Gastrocnemius medialis (tissue), 4 donors: ENCODE results near the gene RPS6KA4. TPM values are rescaled to one million over a fixed set of nuclear protein-coding genes. Genes with fewer than 3 reads are reported as not detected.
"Not testable (repeated sequence)": the region's sequence is repeated elsewhere in the genome, so short reads cannot be mapped to it uniquely, and the experiment has no call there.

Source experiments
- ATAC-seq, 2 donors: fragments of 150-250 bp; one replicate each; pipeline ENCODE4 v1.9.1; 2016
- DNase-seq, 2 donors: peaks; one replicate each; pipeline ENCODE4 v3.0.0-alpha.2; 2019
- H3K27ac ChIP-seq, 4 donors: fragments of 200-600 bp; sonication (generic); 1 replicate in 1 of 4; 2 replicates in 3 of 4; pipeline ENCODE4 v1.5.1; 2016 to 2018; ENCODE audit warnings: mild to moderate bottlenecking in 2 of 4, moderate library complexity in 1 of 4
- H3K27me3 ChIP-seq, 3 donors: fragments of 200-600 bp; sonication (generic) in 2 of 3; 1 replicate in 1 of 3; 2 replicates in 2 of 3; pipeline versions ENCODE4 v1.5.1 to v1.6.0; 2016 to 2019; ENCODE audit warnings: mild to moderate bottlenecking in 1 of 3, moderate library complexity in 1 of 3
- H3K36me3 ChIP-seq, 2 donors: fragments of 200-600 bp; sonication (generic) in 1 of 2; one replicate each; pipeline ENCODE4 v1.5.1; 2017 to 2018
- H3K4me1 ChIP-seq, 2 donors: fragments of 200-600 bp; sonication (generic) in 1 of 2; one replicate each; pipeline ENCODE4 v1.5.1; 2016 to 2017; ENCODE audit warnings: mild to moderate bottlenecking in 2 of 2
- H3K4me3 ChIP-seq, 4 donors: fragments of 200-600 bp; sonication (generic) in 3 of 4; 1 replicate in 1 of 4; 2 replicates in 3 of 4; pipeline ENCODE4 v1.5.1; 2016 to 2019; ENCODE audit warnings: mild to moderate bottlenecking in 2 of 4
- H3K9me3 ChIP-seq, 3 donors: fragments of 200-600 bp; sonication (generic) in 2 of 3; 1 replicate in 1 of 3; 2 replicates in 2 of 3; pipeline ENCODE4 v1.5.1; 2016 to 2019
- CTCF ChIP-seq, 5 experiments: fragments of 450-650 bp in 3 of 5; fragments of 200-600 bp in 2 of 5; sonication (generic) in 2 of 5; IDR thresholded peaks in 4 of 5; conservative IDR thresholded peaks in 1 of 5; 1 replicate in 4 of 5; 2 replicates in 1 of 5; pipeline ENCODE4 v1.5.1; 2016 to 2019; ENCODE audit warnings: antibody characterized with exemption in 5 of 5, mild to moderate bottlenecking in 3 of 5, moderate library complexity in 3 of 5
- POLR2A ChIP-seq, 2 donors: fragments of 450-650 bp; IDR thresholded peaks; one replicate each; pipeline ENCODE4 v1.6.1; 2017; ENCODE audit warnings: antibody characterized with exemption in 2 of 2, mild to moderate bottlenecking in 2 of 2, moderate library complexity in 2 of 2
- in situ Hi-C, 4 donors: fragments of 200-750 bp; cut with MboI; loops; one replicate each; pipeline versions ENCODE4 v1.15.0 to v1.8.0; 2017; ENCODE audit warnings: low sequenced_read_pairs in 4 of 4
- intact Hi-C: fragments of 100-400 bp; cut with DNase I; formaldehyde crosslinking; loops from one replicate; pipeline ENCODE4 v1.15.1; 2023; ENCODE audit warnings: low total_unique reads
- total RNA-seq, 4 donors: library from RNA; depleted of rRNA; stranded (reverse); fragments of >200 nt; gene quantifications; one replicate each; pipeline versions ENCODE4 v1.1.0 to v1.2.3, GENCODE V29; 2016

The RPS6KA4 gene
- total RNA-seq, 4 donors from 2014 or later, result 16.6 to 27.0 (median 17.2) TPM

GRCh38 chr11:64321533-64321932 is 37.4 kb upstream of the RPS6KA4 start:
- in situ Hi-C loops, result no loop called here

GRCh38 chr11:64322925-64323260 is 36.1 kb upstream of the RPS6KA4 start:
- intact Hi-C loops (no loop called here), in situ Hi-C loops (no loop called here)
- H3K9me3 ChIP-seq, result no peaks in the 10 kb centered on the region
- ATAC-seq (no peak), DNase-seq (no peak)
- H3K36me3 ChIP-seq, result peaks cover 0 to 17% of the 10 kb centered on the region in 2 donors
- no peak overlapping the region for H3K27ac ChIP-seq
- peaks cover 5 to 10% of the 10 kb centered on the region in 2 donors for H3K4me1 ChIP-seq
- no peaks in the 10 kb centered on the region for H3K27me3 ChIP-seq
- TF ChIP-seq POLR2A (IDR thresholded peaks at IDR 0.05), result no peak
- no peak for TF ChIP-seq CTCF (IDR thresholded peaks at IDR 0.05 in 4 of 5, conservative IDR thresholded peaks at IDR 0.05 in 1 of 5)
- H3K4me3 ChIP-seq, result no peak overlapping the region

More at GRCh38 chr11:64321533-64321932, 37.4 kb upstream of the RPS6KA4 start:
- intact Hi-C loops, result no loop called here
- Histone ChIP-seq H3K4me3 (no peak overlapping the region), H3K27me3 (no peaks in the 10 kb centered on the region), H3K9me3 (no peaks in the 10 kb centered on the region), H3K36me3 (peaks cover 0 to 17% of the 10 kb centered on the region in 2 donors), H3K27ac (no peak overlapping the region), H3K4me1 (peaks cover 8 to 14% of the 10 kb centered on the region in 2 donors)
- no peak for DNase-seq
- no peak for TF ChIP-seq CTCF (IDR thresholded peaks at IDR 0.05 in 4 of 5, conservative IDR thresholded peaks at IDR 0.05 in 1 of 5)
- no peak for TF ChIP-seq POLR2A (IDR thresholded peaks at IDR 0.05)
- no peak for ATAC-seq

GRCh38 chr11:64323373-64323772 is 35.6 kb upstream of the RPS6KA4 start:
- in situ Hi-C loops (no loop called here), intact Hi-C loops (no loop called here)
- no peak for ATAC-seq
- TF ChIP-seq CTCF (IDR thresholded peaks at IDR 0.05 in 4 of 5, conservative IDR thresholded peaks at IDR 0.05 in 1 of 5) (no peak), POLR2A (IDR thresholded peaks at IDR 0.05) (no peak)
- Histone ChIP-seq H3K27ac (no peak overlapping the region), H3K4me3 (no peak overlapping the region), H3K36me3 (peaks cover 0 to 17% of the 10 kb centered on the region in 2 donors), H3K4me1 (peaks cover 5 to 9% of the 10 kb centered on the region in 2 donors), H3K9me3 (no peaks in the 10 kb centered on the region), H3K27me3 (no peaks in the 10 kb centered on the region)
- DNase-seq, result no peak

- in situ Hi-C loops, H3K9me3 ChIP-seq, H3K4me3 ChIP-seq, H3K4me1 ChIP-seq, H3K27ac ChIP-seq, H3K27me3 ChIP-seq, ATAC-seq, intact Hi-C loops, DNase-seq: not testable (repeated sequence)
- H3K36me3 ChIP-seq, result peaks cover 0 to 17% of the 10 kb centered on the region in 2 donors
Observed at GRCh38 chr11:64323984-64324383, 35.0 kb upstream of the RPS6KA4 start.

GRCh38 chr11:64324692-64325469 is 34.1 kb upstream of the RPS6KA4 start:
- H3K9me3 ChIP-seq, result no peaks in the 10 kb centered on the region
- TF ChIP-seq POLR2A (IDR thresholded peaks at IDR 0.05), result no peak
- DNase-seq (no peak), ATAC-seq (no peak)
- in situ Hi-C loops, result no loop called here
- H3K36me3 ChIP-seq, result peaks cover 0 to 16% of the 10 kb centered on the region in 2 donors
- H3K27ac ChIP-seq, result no peak overlapping the region
- peaks cover 0 to 8% of the 10 kb centered on the region in 2 donors for H3K4me1 ChIP-seq
- H3K27me3 ChIP-seq, result no peaks in the 10 kb centered on the region
- H3K4me3 ChIP-seq, result no peak overlapping the region
- intact Hi-C loops, result no loop called here
